Measurements from ENCODE around the gene CHI3L1.

DNA sequence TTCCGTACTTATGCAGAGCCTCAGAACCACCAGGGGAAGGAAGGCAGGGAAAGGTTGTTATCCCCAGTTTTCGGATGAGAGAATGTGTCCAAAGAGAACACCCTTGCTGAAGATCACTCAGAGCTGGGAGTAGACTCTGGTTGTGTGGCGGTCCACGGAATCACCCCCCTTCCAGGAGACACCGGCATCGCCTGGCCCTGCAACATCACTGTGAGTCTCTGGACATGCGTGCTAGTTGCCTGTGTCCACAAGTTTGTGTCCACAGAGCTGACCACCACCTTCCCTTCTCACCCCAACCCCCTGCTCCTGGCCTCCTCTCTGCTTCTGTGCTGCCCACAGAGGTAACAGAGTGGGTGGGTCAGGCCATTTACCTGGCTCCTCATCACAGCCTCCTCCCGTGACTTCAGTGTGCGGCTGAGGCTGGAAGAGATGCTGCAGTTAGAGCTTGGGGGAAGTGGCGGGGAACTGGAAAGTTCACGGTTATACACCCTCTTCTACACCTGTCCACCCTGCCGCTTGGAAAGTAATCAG is 18.2 kb downstream of the CHI3L1 start:
- TF ChIP-seq, protein P1, sequence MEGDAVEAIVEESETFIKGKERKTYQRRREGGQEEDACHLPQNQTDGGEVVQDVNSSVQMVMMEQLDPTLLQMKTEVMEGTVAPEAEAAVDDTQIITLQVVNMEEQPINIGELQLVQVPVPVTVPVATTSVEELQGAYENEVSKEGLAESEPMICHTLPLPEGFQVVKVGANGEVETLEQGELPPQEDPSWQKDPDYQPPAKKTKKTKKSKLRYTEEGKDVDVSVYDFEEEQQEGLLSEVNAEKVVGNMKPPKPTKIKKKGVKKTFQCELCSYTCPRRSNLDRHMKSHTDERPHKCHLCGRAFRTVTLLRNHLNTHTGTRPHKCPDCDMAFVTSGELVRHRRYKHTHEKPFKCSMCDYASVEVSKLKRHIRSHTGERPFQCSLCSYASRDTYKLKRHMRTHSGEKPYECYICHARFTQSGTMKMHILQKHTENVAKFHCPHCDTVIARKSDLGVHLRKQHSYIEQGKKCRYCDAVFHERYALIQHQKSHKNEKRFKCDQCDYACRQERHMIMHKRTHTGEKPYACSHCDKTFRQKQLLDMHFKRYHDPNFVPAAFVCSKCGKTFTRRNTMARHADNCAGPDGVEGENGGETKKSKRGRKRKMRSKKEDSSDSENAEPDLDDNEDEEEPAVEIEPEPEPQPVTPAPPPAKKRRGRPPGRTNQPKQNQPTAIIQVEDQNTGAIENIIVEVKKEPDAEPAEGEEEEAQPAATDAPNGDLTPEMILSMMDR (IDR thresholded peaks at IDR 0.05), result no peak
- no peak for TF ChIP-seq POLR2A (IDR thresholded peaks at IDR 0.05)
